BE2C (cell line): ENCODE measurements around the gene CR1.
A peak's percentile ranks its signal among the peaks of the same experiment; 100 is the strongest.

Source experiments
- DNase-seq: peaks from one replicate; pipeline ENCODE4 v3.0.0-alpha.2; 2020
- H3K27me3 ChIP-seq: fragments of 250-450 bp; sonication (Bioruptor Pico); 2 replicates; pipeline ENCODE4 v1.5.1; 2020; ENCODE audit warnings: mild to moderate bottlenecking
- H3K36me3 ChIP-seq: fragments of 250-450 bp; sonication (Bioruptor Pico); 2 replicates; pipeline ENCODE4 v1.5.1; 2020; ENCODE audit warnings: mild to moderate bottlenecking
- H3K4me1 ChIP-seq: fragments of 250-450 bp; sonication (Bioruptor Pico); 2 replicates; pipeline ENCODE4 v1.5.1; 2020
- H3K4me3 ChIP-seq: 2 replicates; pipeline ENCODE4 v1.5.1; 2011; ENCODE audit warnings: low read depth, low read length
- H3K9me3 ChIP-seq: fragments of 250-450 bp; sonication (Bioruptor Pico); 2 replicates; pipeline ENCODE4 v1.5.1; 2020
- CTCF ChIP-seq: IDR thresholded peaks from 2 replicates; pipeline ENCODE4 v1.5.1; 2012; ENCODE audit warnings: mild to moderate bottlenecking, low read depth, low read length

Gene CR1

GRCh38 chr1:207497941-207498340 lies 2.0 kb downstream of the CR1 start:
- no peak for DNase-seq
- Histone ChIP-seq H3K9me3 (no peaks in the 10 kb centered on the region), H3K36me3 (no peaks in the 10 kb centered on the region), H3K4me3 (no peak overlapping the region), H3K4me1 (no peaks in the 10 kb centered on the region), H3K27me3 (peaks cover 87% of the 10 kb centered on the region)
- no peak for TF ChIP-seq CTCF

GRCh38 chr1:207499573-207499972 lies 3.6 kb downstream of the CR1 start:
- Histone ChIP-seq H3K4me1 (no peaks in the 10 kb centered on the region), H3K27me3 (peaks cover 89% of the 10 kb centered on the region), H3K9me3 (no peaks in the 10 kb centered on the region), H3K4me3 (no peak overlapping the region), H3K36me3 (no peaks in the 10 kb centered on the region)
- TF ChIP-seq CTCF, result peak; percentile 84
- DNase-seq, result peak; percentile 62

GRCh38 chr1:207500306-207500705 lies 4.3 kb downstream of the CR1 start:
- no peak overlapping the region for H3K4me3 ChIP-seq
- no peak for DNase-seq
- no peaks in the 10 kb centered on the region for H3K4me1 ChIP-seq
- no peak for TF ChIP-seq CTCF
- H3K36me3 ChIP-seq, result no peaks in the 10 kb centered on the region
- H3K9me3 ChIP-seq, result no peaks in the 10 kb centered on the region
- peaks cover 90% of the 10 kb centered on the region for H3K27me3 ChIP-seq

GRCh38 chr1:207501071-207501470 lies 5.1 kb downstream of the CR1 start:
- no peaks in the 10 kb centered on the region for H3K36me3 ChIP-seq
- no peak for DNase-seq
- TF ChIP-seq CTCF, result no peak
- no peaks in the 10 kb centered on the region for H3K9me3 ChIP-seq
- H3K4me3 ChIP-seq, result no peak overlapping the region
- H3K4me1 ChIP-seq, result no peaks in the 10 kb centered on the region
- H3K27me3 ChIP-seq, result peaks cover 84% of the 10 kb centered on the region

- peaks cover 76% of the 10 kb centered on the region for H3K27me3 ChIP-seq
- no peaks in the 10 kb centered on the region for H3K9me3 ChIP-seq
- no peak for DNase-seq
- H3K36me3 ChIP-seq, result no peaks in the 10 kb centered on the region
- no peak for TF ChIP-seq CTCF
- no peaks in the 10 kb centered on the region for H3K4me1 ChIP-seq
- no peak overlapping the region for H3K4me3 ChIP-seq
These were observed 6.8 kb downstream of the CR1 start for GRCh38 chr1:207502726-207503125.

- H3K4me3 ChIP-seq, result no peak overlapping the region
- H3K4me1 ChIP-seq, result no peaks in the 10 kb centered on the region
- H3K27me3 ChIP-seq, result peaks cover 66% of the 10 kb centered on the region
- DNase-seq, result no peak
- no peak for TF ChIP-seq CTCF
- no peaks in the 10 kb centered on the region for H3K9me3 ChIP-seq
- no peaks in the 10 kb centered on the region for H3K36me3 ChIP-seq
These were observed 8.0 kb downstream of the CR1 start for GRCh38 chr1:207503950-207504349.
